BLaER1 treated with 17β-estradiol and CSF1 and Interleukin-3, amounts not matched to agents 10 nM and 100 nM (cell line): ENCODE data around the gene GPR153.
"Not testable (repeated sequence)": the region's sequence is repeated elsewhere in the genome, so short reads cannot be mapped to it uniquely, and the experiment has no call there.

Source experiments
- H3K27ac ChIP-seq, 11 experiments: shearing (Covaris generic); formaldehyde crosslinking; 2 replicates each; pipeline ENCODE4 v1.8.1; 2022
- H3K27me3 ChIP-seq, 11 experiments: shearing (Covaris generic); formaldehyde crosslinking; 2 replicates each; pipeline ENCODE4 v1.8.1; 2022
- H3K36me3 ChIP-seq, 11 experiments: shearing (Covaris generic); formaldehyde crosslinking; 2 replicates each; pipeline ENCODE4 v1.8.1; 2022
- H3K4me1 ChIP-seq, 10 experiments: shearing (Covaris generic); formaldehyde crosslinking; 2 replicates each; pipeline ENCODE4 v1.8.1; 2022
- H3K4me2 ChIP-seq, 11 experiments: shearing (Covaris generic); formaldehyde crosslinking; 2 replicates each; pipeline ENCODE4 v1.8.1; 2022
- H3K4me3 ChIP-seq, 10 experiments: shearing (Covaris generic); formaldehyde crosslinking; 2 replicates each; pipeline ENCODE4 v1.8.1; 2022
- H3K9ac ChIP-seq, 11 experiments: shearing (Covaris generic); formaldehyde crosslinking; 2 replicates each; pipeline ENCODE4 v1.8.1; 2022
- H3K9me3 ChIP-seq, 11 experiments: shearing (Covaris generic); formaldehyde crosslinking; replicated peaks in 1 of 11; 2 replicates each; pipeline ENCODE4 v1.8.1; 2022
- H4K20me1 ChIP-seq, 11 experiments: shearing (Covaris generic); formaldehyde crosslinking; 2 replicates each; pipeline ENCODE4 v1.8.1; 2022
- Cebpa-rat ChIP-seq, 11 experiments: shearing (Covaris generic); IDR thresholded peaks; 2 replicates each; pipeline ENCODE4 v1.8.1; 2022

GPR153 gene

GRCh38 chr1:6220236-6220635, 40.7 kb downstream of the GPR153 start:
- Histone ChIP-seq H3K4me3 (no peak overlapping the region), H3K9me3 (no peaks in the 10 kb centered on the region), H3K27me3 (no peaks in the 10 kb centered on the region), H3K4me2 (peak overlapping the region in 7 of 11 experiments; percentile 75 to 93 (median 86); a peak in 7 of 22 replicates), H3K4me1 (peaks cover 30 to 44% (median 35%) of the 10 kb centered on the region in 10 experiments), H4K20me1 (peaks cover 0 to 32% (median 6%) of the 10 kb centered on the region in 11 experiments; a peak in 9 of 22 replicates), H3K9ac (no peak overlapping the region; a peak in 1 of 22 replicates), H3K36me3 (peaks cover 32 to 56% (median 51%) of the 10 kb centered on the region in 11 experiments), H3K27ac (peak overlapping the region in 6 of 11 experiments; percentile 71 to 86 (median 82); a peak in 4 of 22 replicates)
- no peak for TF ChIP-seq Cebpa-rat (IDR thresholded peaks at IDR 0.05)

DNA sequence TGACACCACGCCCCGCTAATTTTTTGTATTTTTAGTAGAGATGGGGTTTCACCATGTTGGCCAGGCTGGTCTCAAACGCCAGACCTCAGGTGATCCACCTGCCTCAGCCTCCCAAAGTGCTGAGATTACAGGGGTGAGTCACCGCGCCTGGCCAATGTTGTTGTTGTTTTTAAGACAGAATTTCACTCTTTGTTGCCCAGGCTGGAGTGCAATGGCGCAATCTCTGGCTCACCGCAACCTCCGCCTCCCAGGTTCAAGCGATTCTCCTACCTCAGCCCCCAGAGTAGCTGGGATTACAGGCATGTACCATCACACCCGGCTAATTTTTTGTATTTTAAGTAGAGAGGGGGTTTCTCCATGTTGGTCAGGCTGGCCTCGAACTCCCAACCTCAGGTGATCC, 41.3 kb downstream of the GPR153 start:
- TF ChIP-seq Cebpa-rat (IDR thresholded peaks at IDR 0.05): peak in 2 of 11 experiments; percentile 43 to 44; a peak in 4 of 22 replicates
- Histone ChIP-seq H3K9ac (peak overlapping the region in 5 of 11 experiments; percentile 46 to 75 (median 65); a peak in 6 of 22 replicates), H3K36me3 (peaks cover 26 to 50% (median 45%) of the 10 kb centered on the region in 11 experiments), H3K4me1 (peaks cover 30 to 44% (median 36%) of the 10 kb centered on the region in 10 experiments), H3K27ac (peak overlapping the region in 8 of 11 experiments; percentile 71 to 86 (median 82); a peak in 15 of 22 replicates), H4K20me1 (peaks cover 0 to 26% (median 4%) of the 10 kb centered on the region in 11 experiments; a peak in 7 of 22 replicates), H3K4me2 (peak overlapping the region in 10 of 11 experiments; percentile 71 to 93 (median 79); a peak in 20 of 22 replicates)
- H3K9me3 ChIP-seq, H3K27me3 ChIP-seq, H3K4me3 ChIP-seq: not testable (repeated sequence)

- H3K9me3 ChIP-seq: peaks cover 0 to 10% (median 8%) of the 10 kb centered on the region in 11 experiments; a peak in 12 of 22 replicates
- peaks cover 0 to 19% (median under 1%) of the 10 kb centered on the region in 11 experiments; a peak in 4 of 22 replicates for H4K20me1 ChIP-seq
- H3K4me2 ChIP-seq: peak overlapping the region; percentile 54 to 93 (median 78)
- no peaks in the 10 kb centered on the region for H3K27me3 ChIP-seq
- peak overlapping the region in 9 of 11 experiments; percentile 60 to 86 (median 81); a peak in 19 of 22 replicates for H3K27ac ChIP-seq
- H3K4me1 ChIP-seq: peaks cover 30 to 44% (median 36%) of the 10 kb centered on the region in 10 experiments
- peak overlapping the region in 9 of 11 experiments; percentile 44 to 75 (median 65); a peak in 18 of 22 replicates for H3K9ac ChIP-seq
- H3K4me3 ChIP-seq: peak overlapping the region in 3 of 10 experiments; percentile 6 to 15 (median 9); a peak in 4 of 20 replicates
- H3K36me3 ChIP-seq: peaks cover 15 to 39% (median 34%) of the 10 kb centered on the region in 11 experiments
- TF ChIP-seq Cebpa-rat (IDR thresholded peaks at IDR 0.05): no peak
Observed at GRCh38 chr1:6218375-6219164, 42.3 kb downstream of the GPR153 start.

GRCh38 chr1:6212193-6212959, 48.5 kb downstream of the GPR153 start:
- H3K4me2 ChIP-seq: peak overlapping the region; percentile 64 to 91 (median 80)
- H3K27ac ChIP-seq: peak overlapping the region in 3 of 11 experiments; percentile 17 to 34 (median 23); a peak in 2 of 22 replicates
- no peak for TF ChIP-seq Cebpa-rat (IDR thresholded peaks at IDR 0.05)
- H3K36me3 ChIP-seq: no peaks in the 10 kb centered on the region
- no peak overlapping the region for H3K4me3 ChIP-seq
- H3K4me1 ChIP-seq: peaks cover 25 to 57% (median 50%) of the 10 kb centered on the region in 10 experiments
- peak overlapping the region in 5 of 11 experiments; percentile 13 to 35 (median 25); a peak in 5 of 22 replicates for H3K9ac ChIP-seq
- H3K27me3 ChIP-seq: peaks cover 14 to 25% (median 21%) of the 10 kb centered on the region in 11 experiments
- peaks cover 0 to 12% (median 0%) of the 10 kb centered on the region in 11 experiments; a peak in 1 of 22 replicates for H4K20me1 ChIP-seq
- peaks cover 0 to 11% (median 8%) of the 10 kb centered on the region in 11 experiments; a peak in 12 of 22 replicates for H3K9me3 ChIP-seq

DNA sequence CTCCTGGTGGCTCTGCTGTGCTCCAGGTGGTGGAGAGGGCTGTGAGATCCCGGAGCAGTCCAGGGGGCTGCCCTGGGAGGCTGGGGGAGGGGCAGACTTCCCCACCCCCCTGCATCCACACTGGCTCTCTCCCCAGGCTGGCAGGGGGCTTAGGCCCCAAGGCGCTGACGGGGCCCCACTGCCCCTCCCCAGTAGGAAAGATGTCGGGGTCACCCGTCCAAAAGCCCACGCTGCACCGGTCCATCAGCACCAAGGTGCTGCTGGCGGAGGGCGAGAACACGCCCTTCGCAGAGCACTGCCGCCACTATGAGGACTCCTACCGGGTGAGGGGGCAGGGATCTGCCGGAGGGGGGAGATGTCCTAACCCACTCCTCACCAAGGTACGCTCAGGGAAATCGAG, 49.2 kb downstream of the GPR153 start:
- Histone ChIP-seq H3K27ac (no peak overlapping the region), H3K9ac (0 out of 22 replicates have a peak overlapping the region, but pooled peaks of 1 of the 11 experiments have one; percentile 14), H3K27me3 (peaks cover 21 to 32% (median 28%) of the 10 kb centered on the region in 11 experiments), H4K20me1 (peaks cover 0 to 12% (median 0%) of the 10 kb centered on the region in 11 experiments; a peak in 1 of 22 replicates), H3K4me3 (no peak overlapping the region), H3K36me3 (no peaks in the 10 kb centered on the region), H3K9me3 (peaks cover 0 to 11% (median 8%) of the 10 kb centered on the region in 11 experiments; a peak in 12 of 22 replicates), H3K4me1 (peaks cover 25 to 52% (median 46%) of the 10 kb centered on the region in 10 experiments), H3K4me2 (peak overlapping the region; percentile 64 to 91 (median 80); a peak in 20 of 22 replicates)
- no peak for TF ChIP-seq Cebpa-rat (IDR thresholded peaks at IDR 0.05)

DNA sequence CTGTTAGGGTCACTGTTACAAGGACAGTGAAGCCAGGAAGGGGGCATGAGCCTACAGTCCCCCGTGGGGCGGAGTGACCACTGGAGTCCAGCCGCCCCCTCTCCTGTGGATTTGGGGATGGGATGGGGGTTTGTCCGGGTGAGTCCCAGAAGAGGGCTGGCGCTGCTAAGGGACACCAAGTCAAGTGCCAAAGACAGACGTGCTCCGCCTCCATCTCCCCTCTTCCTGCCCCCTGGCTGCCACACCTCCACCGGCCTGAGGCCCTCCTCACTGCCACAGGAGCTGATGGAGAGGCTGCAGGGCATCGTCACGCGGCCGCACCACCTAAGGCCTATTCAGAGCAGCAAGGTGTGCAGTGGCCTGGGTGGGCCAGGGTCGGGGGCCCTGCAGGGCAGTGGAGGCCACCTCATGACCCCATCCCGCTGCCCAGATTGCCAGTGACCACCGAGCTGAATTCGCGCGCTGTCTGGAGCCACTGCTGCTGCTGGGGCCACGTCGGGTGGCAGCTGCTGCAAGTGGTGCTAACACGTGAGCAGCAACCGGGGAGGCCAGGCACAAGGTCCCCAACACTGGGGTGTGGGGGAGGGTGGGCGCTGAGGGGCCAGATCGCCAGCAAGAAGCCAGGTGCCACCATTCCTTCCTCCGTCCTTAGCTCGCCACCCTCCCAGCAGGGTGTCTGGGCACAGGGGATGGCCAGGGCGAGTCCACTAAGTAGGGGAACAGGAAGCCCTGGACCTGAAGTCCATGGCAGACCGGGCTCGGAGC, 50.1 kb downstream of the GPR153 start:
- Histone ChIP-seq H3K4me2 (peak overlapping the region in 8 of 11 experiments; percentile 80 to 94 (median 88); a peak in 12 of 22 replicates), H3K36me3 (no peaks in the 10 kb centered on the region), H3K27ac (no peak overlapping the region), H3K4me3 (no peak overlapping the region), H3K9me3 (peaks cover 0 to 11% (median 8%) of the 10 kb centered on the region in 11 experiments; a peak in 12 of 22 replicates), H3K27me3 (peaks cover 30 to 41% (median 37%) of the 10 kb centered on the region in 11 experiments), H4K20me1 (peaks cover 0 to 12% (median 0%) of the 10 kb centered on the region in 11 experiments; a peak in 3 of 22 replicates), H3K4me1 (peaks cover 34 to 61% (median 54%) of the 10 kb centered on the region in 10 experiments), H3K9ac (no peak overlapping the region)
- TF ChIP-seq Cebpa-rat (IDR thresholded peaks at IDR 0.05): no peak

DNA sequence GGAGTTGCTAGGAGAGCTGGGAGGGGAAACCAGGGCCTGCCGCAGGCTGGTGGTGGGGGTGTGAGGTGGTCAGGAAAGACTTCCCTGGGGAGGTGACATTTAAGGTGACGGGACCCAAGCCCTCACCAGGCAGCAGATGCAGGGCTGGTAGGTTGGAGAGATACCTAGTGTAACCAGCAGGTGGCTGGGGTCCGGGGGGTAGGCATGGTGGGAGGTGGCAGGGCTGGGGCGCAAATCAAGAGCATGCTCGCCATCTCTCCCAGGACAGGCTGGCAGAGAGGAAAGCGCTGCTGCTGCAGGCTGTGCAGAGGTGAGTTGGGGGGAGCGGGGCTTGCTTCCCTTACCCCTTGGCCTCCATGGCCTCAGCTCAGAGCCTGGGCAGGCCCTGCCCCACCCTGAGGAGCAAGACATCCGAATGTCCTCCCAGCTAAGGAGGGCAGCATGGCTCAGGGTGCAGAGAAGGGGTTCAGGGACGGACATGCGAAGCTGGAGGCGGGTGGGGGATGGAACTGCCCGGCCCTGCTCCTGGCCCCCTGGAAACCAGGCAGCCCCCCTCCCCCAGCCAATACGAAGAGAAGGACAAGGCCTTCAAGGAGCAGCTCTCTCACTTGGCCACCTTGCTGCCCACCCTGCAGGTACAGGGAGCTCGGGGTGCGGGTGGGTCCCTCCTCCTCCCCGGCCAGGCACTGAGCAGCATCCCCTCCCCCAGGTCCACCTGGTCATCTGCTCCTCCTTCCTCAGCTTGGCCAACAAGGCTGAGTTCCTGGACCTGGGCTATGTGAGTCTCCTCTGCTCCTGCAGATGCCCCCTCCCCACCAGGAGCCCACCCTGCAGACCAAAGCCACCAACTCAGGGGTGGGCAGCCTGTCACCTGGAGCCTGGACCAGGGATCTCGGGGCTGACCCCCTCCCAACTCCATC, 51.0 kb downstream of the GPR153 start:
- peaks cover 0 to 11% (median 8%) of the 10 kb centered on the region in 11 experiments; a peak in 12 of 22 replicates for H3K9me3 ChIP-seq
- H3K4me1 ChIP-seq: peaks cover 39 to 66% (median 60%) of the 10 kb centered on the region in 10 experiments
- no peak overlapping the region for H3K27ac ChIP-seq
- H3K27me3 ChIP-seq: peaks cover 39 to 50% (median 46%) of the 10 kb centered on the region in 11 experiments
- peak overlapping the region in 7 of 10 experiments; percentile 26 to 46 (median 39); a peak in 5 of 20 replicates for H3K4me3 ChIP-seq
- peaks cover 0 to 12% (median 0%) of the 10 kb centered on the region in 11 experiments; a peak in 3 of 22 replicates for H4K20me1 ChIP-seq
- H3K4me2 ChIP-seq: peak overlapping the region; percentile 77 to 94 (median 86)
- H3K9ac ChIP-seq: peak overlapping the region in 5 of 11 experiments; percentile 28 to 59 (median 45); a peak in 5 of 22 replicates
- no peak for TF ChIP-seq Cebpa-rat (IDR thresholded peaks at IDR 0.05)
- no peaks in the 10 kb centered on the region for H3K36me3 ChIP-seq
